C4-2B (cell line): ENCODE results near the gene MIEN1.

Experiments
- CTCF ChIP-seq: fragments of 450-650 bp; conservative IDR thresholded peaks from 2 replicates; pipeline ENCODE4 v1.5.1; 2017; ENCODE audit warnings: mild to moderate bottlenecking
- ZFX ChIP-seq: fragments of 450-650 bp; IDR thresholded peaks from 2 replicates; pipeline ENCODE4 v1.6.1; 2017

GRCh38 chr17:39769974-39770587 lies 39.7 kb upstream of the MIEN1 start:
- TF ChIP-seq CTCF = no peak
- no peak for TF ChIP-seq ZFX
